ENCODE data around the gene BBX.

BBX gene
- 176 to 236 (median 204) reads per million in 4 experiments for total RNA-seq

- peak; percentile 86 for DNase-seq
Measured at GRCh38 chr3:107522510-107523288, at the start of gene BBX. Gene BBX (plus strand): TSS chr3:107522962. CDS start chr3:107710461, 187,499 bp downstream.

GRCh38 chr3:107476462-107476861 lies 46.3 kb upstream of the BBX start:
- DNase-seq, result no peak

GRCh38 chr3:107487490-107487889 lies 35.3 kb upstream of the BBX start:
- no peak for DNase-seq

GRCh38 chr3:107488942-107489341 lies 33.8 kb upstream of the BBX start:
- no peak for DNase-seq

GRCh38 chr3:107493134-107493533 lies 29.6 kb upstream of the BBX start:
- no peak for DNase-seq

GRCh38 chr3:107496855-107497254 lies 25.9 kb upstream of the BBX start:
- no peak for DNase-seq

GRCh38 chr3:107498646-107499045 lies 24.1 kb upstream of the BBX start:
- DNase-seq, result no peak

- DNase-seq, result no peak
Measured at GRCh38 chr3:107506458-107506857, 16.3 kb upstream of the BBX start.

- DNase-seq, result no peak
Measured at GRCh38 chr3:107508331-107508730, 14.4 kb upstream of the BBX start.

- DNase-seq, result no peak
Measured at GRCh38 chr3:107512108-107512507, 10.7 kb upstream of the BBX start.

GRCh38 chr3:107514453-107514852 lies 8.3 kb upstream of the BBX start:
- no peak for DNase-seq

- no peak for DNase-seq
Measured at GRCh38 chr3:107516475-107516874, 6.3 kb upstream of the BBX start.

GRCh38 chr3:107520535-107520934 lies 2.2 kb upstream of the BBX start:
- DNase-seq, result no peak

GRCh38 chr3:107521469-107522059 lies 1.2 kb upstream of the BBX start:
- no peak for DNase-seq

- no peak for DNase-seq
Measured at GRCh38 chr3:107523289-107523538, 452 bp downstream of the BBX start.

- DNase-seq, result peak; percentile 39
Measured at GRCh38 chr3:107523539-107524325, 970 bp downstream of the BBX start.

- DNase-seq, result no peak
Measured at GRCh38 chr3:107524326-107524840, 1.6 kb downstream of the BBX start.

- DNase-seq, result peak; percentile 35
Measured at GRCh38 chr3:107524841-107525643, 2.3 kb downstream of the BBX start.

- no peak for DNase-seq
Measured at GRCh38 chr3:107525644-107526305, 3.0 kb downstream of the BBX start.

GRCh38 chr3:107531917-107532469 lies 9.2 kb downstream of the BBX start:
- DNase-seq, result no peak

- DNase-seq, result no peak
Measured at GRCh38 chr3:107540857-107541256, 18.1 kb downstream of the BBX start.

- no peak for DNase-seq
Measured at GRCh38 chr3:107542665-107543064, 19.9 kb downstream of the BBX start.

All from effector CD8-positive, alpha-beta T cell (primary cell).